HepG2 (cell line): ENCODE data around the gene CENPB. TPM values are rescaled to one million over a fixed set of nuclear protein-coding genes. Genes with fewer than 3 reads are reported as not detected.
A peak's percentile ranks its signal among the peaks of the same experiment; 100 is the strongest.

Experiments
- HIC2 ChIP-seq: sonication (generic); formaldehyde crosslinking; IDR thresholded peaks from 2 replicates; pipeline ENCODE4 v1.9.0; 2022; ENCODE audit warnings: low read depth, missing genetic modification reagents
- MED8 ChIP-seq: sonication (generic); formaldehyde crosslinking; IDR thresholded peaks from 2 replicates; pipeline ENCODE4 v1.8.1; 2023; ENCODE audit warnings: mild to moderate bottlenecking, missing genetic modification reagents; ENCODE audit not compliant: insufficient replicate concordance
- RARG ChIP-seq: sonication (generic); formaldehyde crosslinking; IDR thresholded peaks from 2 replicates; pipeline ENCODE4 v1.4.0; 2020; ENCODE audit warnings: low read depth, mild to moderate bottlenecking, missing genetic modification reagents
- SAFB2 ChIP-seq: sonication (generic); formaldehyde crosslinking; IDR thresholded peaks from 2 replicates; pipeline ENCODE4 v1.5.1; 2020; ENCODE audit warnings: missing genetic modification reagents, low read depth, mild to moderate bottlenecking, borderline replicate concordance
- STAT6 ChIP-seq: sonication (generic); formaldehyde crosslinking; IDR thresholded peaks from 2 replicates; pipeline ENCODE4 v1.4.0; 2020; ENCODE audit warnings: missing genetic modification reagents, mild to moderate bottlenecking, borderline replicate concordance
- TRAFD1 ChIP-seq: sonication (generic); formaldehyde crosslinking; IDR thresholded peaks from 2 replicates; pipeline ENCODE4 v1.5.1; 2020; ENCODE audit warnings: missing genetic modification reagents, mild to moderate bottlenecking, borderline replicate concordance
- ZC3H4 ChIP-seq: sonication (generic); formaldehyde crosslinking; IDR thresholded peaks from 2 replicates; pipeline ENCODE4 v1.4.0; 2020; ENCODE audit warnings: missing genetic modification reagents, borderline replicate concordance
- ZNF264 ChIP-seq: sonication (generic); formaldehyde crosslinking; IDR thresholded peaks from 2 replicates; pipeline ENCODE4 v1.4.0; 2020; ENCODE audit warnings: missing genetic modification reagents
- ZNF503 ChIP-seq: sonication (generic); formaldehyde crosslinking; IDR thresholded peaks from 2 replicates; pipeline ENCODE4 v1.4.0; 2020; ENCODE audit warnings: missing genetic modification reagents
- ZNF563 ChIP-seq: sonication (generic); formaldehyde crosslinking; IDR thresholded peaks from 2 replicates; pipeline ENCODE4 v1.8.0; 2022; ENCODE audit warnings: mild to moderate bottlenecking, moderate library complexity, missing genetic modification reagents
- ZNF883 ChIP-seq: sonication (generic); formaldehyde crosslinking; IDR thresholded peaks from 2 replicates; pipeline ENCODE4 v1.5.1; 2020; ENCODE audit warnings: mild to moderate bottlenecking, missing genetic modification reagents; ENCODE audit errors: not compliant biosample characterization
- ZXDC ChIP-seq: sonication (generic); formaldehyde crosslinking; IDR thresholded peaks from 2 replicates; pipeline ENCODE4 v1.5.0; 2020; ENCODE audit warnings: mild to moderate bottlenecking, missing genetic modification reagents
- polyA plus RNA-seq, 8 experiments: library from polyadenylated mRNA; depleted of rRNA in 3 of 8; stranded (reverse) in 7 of 8; unstranded in 1 of 8; fragments of >200 nt; fragmentation: Illumina TruSeq in 4 of 8; extraction: Trizol in 4 of 8; gene quantifications; 2 replicates each; pipeline versions ENCODE4 v1.2.1 to v1.2.3, GENCODE V29; 2011 to 2016; ENCODE audit warnings: low read depth in 4 of 8, missing spikeins in 1 of 8, mixed read lengths in 1 of 8; ENCODE audit not compliant: insufficient read depth in 1 of 8
- total RNA-seq, 5 experiments: library from RNA; depleted of rRNA; stranded (reverse); fragments of >200 nt; fragmentation: Illumina TruSeq; extraction: Trizol; gene quantifications; 2 replicates each; pipeline ENCODE4 v1.2.3, GENCODE V29; 2016; ENCODE audit warnings: low read depth in 1 of 5

CENPB gene
- total and polyA plus RNA-seq, 2 of the 13 experiments (the other 11 are each of a cell fraction or from before 2014, with no cell fraction given), result 10.4 to 54.5 TPM

GRCh38 chr20:3781153-3781910 is 5.2 kb downstream of the CENPB start, which contains the start of gene SPEF1 (continued):
- TF ChIP-seq ZXDC (CRISPR knock-in tag) (no peak), ZNF503 (CRISPR knock-in tag) (no peak), MED8 (no peak), ZC3H4 (CRISPR knock-in tag) (no peak), TRAFD1 (CRISPR knock-in tag) (0 out of 2 replicates have a peak, but pooled peaks have one; percentile 8), HIC2 (CRISPR knock-in tag) (no peak), RARG (no peak), ZNF563 (CRISPR knock-in tag) (no peak), ZNF264 (CRISPR knock-in tag) (0 out of 2 replicates have a peak, but pooled peaks have one; percentile 57), STAT6 (CRISPR knock-in tag) (no peak), SAFB2 (CRISPR knock-in tag) (peak; percentile 34; the same call in 1 of the 2 replicates), ZNF883 (CRISPR knock-in tag) (no peak)
